H1 (cell line): ENCODE data around the gene USP49. TPM values are rescaled to one million over a fixed set of nuclear protein-coding genes. Genes with fewer than 3 reads are reported as not detected.

ENCODE experiments used
- ASH2L ChIP-seq: fragments of 200-600, 300-600 bp; sonication (generic); IDR thresholded peaks from one replicate; pipeline ENCODE4 v1.7.1; 2017; ENCODE audit warnings: low read length
- KDM4A ChIP-seq: IDR thresholded peaks from one replicate; pipeline ENCODE4 v1.7.1; 2012; ENCODE audit warnings: low read depth, mild to moderate bottlenecking, moderate library complexity, low read length, inconsistent platforms; ENCODE audit not compliant: severe bottlenecking
- PHF8 ChIP-seq: fragments of 200-600 bp; sonication (generic); conservative IDR thresholded peaks from 2 replicates; pipeline ENCODE4 v1.7.1; 2012; ENCODE audit warnings: low read depth, mild to moderate bottlenecking, inconsistent platforms, low read length, moderate library complexity
- TEAD4 ChIP-seq: IDR thresholded peaks from 2 replicates; pipeline ENCODE4 v1.6.1; 2012; ENCODE audit warnings: low read depth, low read length, inconsistent platforms, mixed read lengths
- ZNF274 ChIP-seq: IDR thresholded peaks from 2 replicates; pipeline ENCODE4 v1.7.0; 2012; ENCODE audit warnings: low read length, borderline replicate concordance; ENCODE audit errors: extremely low read depth
- polyA plus RNA-seq, 7 experiments: library from polyadenylated mRNA; depleted of rRNA in 3 of 7; stranded (reverse) in 5 of 7; unstranded in 2 of 7; fragments of >200 nt in 5 of 7; fragments of 200-250 nt in 2 of 7; gene quantifications; 1 replicate in 5 of 7; 2 replicates in 1 of 7; 4 replicates in 1 of 7; pipeline versions ENCODE4 v1.2.1 to v1.2.3, GENCODE V29; 2011 to 2013; ENCODE audit warnings: missing spikeins in 2 of 7, mixed read lengths in 2 of 7
- total RNA-seq: library from RNA; stranded (reverse); fragmentation: NEBNext Ultra II Directional; extraction: Animal tissue kit (Norgen Biotek cat#: 25700); gene quantifications from 2 replicates; pipeline ENCODE4 v1.2.1, GENCODE V29; 2021

Gene USP49
- total and polyA plus RNA-seq, 2 of the 8 experiments (the other 6 are each of a cell fraction or from before 2014, with no cell fraction given), result 6.9 to 24.4 TPM

GRCh38 chr6:41744236-41744787, 150.9 kb downstream of the USP49 start (continued):
- no peak for TF ChIP-seq ZNF274
- TF ChIP-seq PHF8, result no peak
- no peak for TF ChIP-seq TEAD4
- TF ChIP-seq ASH2L, result no peak
- no peak for TF ChIP-seq KDM4A
